Tibial nerve (tissue), 4 donors: ENCODE data around the gene HCN2. TPM values are rescaled to one million over a fixed set of nuclear protein-coding genes. Genes with fewer than 3 reads are reported as not detected.
"Not testable (repeated sequence)": the region's sequence is repeated elsewhere in the genome, so short reads cannot be mapped to it uniquely, and the experiment has no call there.

Source experiments
- DNase-seq, 2 donors: peaks; one replicate each; pipeline ENCODE4 v3.0.0-alpha.2; 2019; ENCODE audit warnings: low spot score in 2 of 2
- H3K27ac ChIP-seq, 4 donors: fragments of 200-600 bp; sonication (generic) in 3 of 4; one replicate each; pipeline ENCODE4 v1.5.1; 2017 to 2019; ENCODE audit warnings: mild to moderate bottlenecking in 1 of 4
- H3K27me3 ChIP-seq, 2 donors: fragments of 200-600 bp; sonication (generic) in 1 of 2; one replicate each; pipeline versions ENCODE4 v1.5.1 to v1.6.0; 2017 to 2019
- H3K36me3 ChIP-seq, 3 donors: fragments of 200-600 bp; sonication (generic); one replicate each; pipeline ENCODE4 v1.5.1; 2018 to 2019
- H3K4me1 ChIP-seq, 4 donors: fragments of 200-600 bp; sonication (generic) in 3 of 4; one replicate each; pipeline ENCODE4 v1.5.1; 2017 to 2019
- H3K4me3 ChIP-seq, 4 donors: fragments of 200-600 bp; sonication (generic) in 3 of 4; one replicate each; pipeline ENCODE4 v1.5.1; 2017 to 2019; ENCODE audit warnings: mild to moderate bottlenecking in 1 of 4, moderate library complexity in 1 of 4
- H3K9me3 ChIP-seq, 4 donors: fragments of 200-600 bp; sonication (generic) in 3 of 4; one replicate each; pipeline ENCODE4 v1.5.1; 2017 to 2019
- EP300 ChIP-seq, 2 donors: sonication (generic); formaldehyde crosslinking; IDR thresholded peaks; one replicate each; pipeline ENCODE4 v1.6.1; 2017; ENCODE audit warnings: antibody characterized with exemption in 2 of 2, mild to moderate bottlenecking in 1 of 2
- POLR2A ChIP-seq, 2 donors: fragments of 450-650 bp; IDR thresholded peaks; one replicate each; pipeline ENCODE4 v1.6.1; 2017; ENCODE audit warnings: antibody characterized with exemption in 2 of 2, mild to moderate bottlenecking in 2 of 2, moderate library complexity in 2 of 2
- WGBS, 2 donors: methylation state at CpG; one replicate each; pipeline ENCODE4 v1.1.5; 2018; 5-methylcytosine and 5-hydroxymethylcytosine counted together
- total RNA-seq, 4 donors: library from RNA; depleted of rRNA; stranded (reverse); fragments of >200 nt; gene quantifications; one replicate each; pipeline ENCODE4 v1.1.0, GENCODE V29; 2016
- TF ChIP-seq, protein P1 (sequence below), 5 experiments: fragments of 200-600 bp in 3 of 5; fragments of 450-650 bp in 2 of 5; sonication (generic) in 3 of 5; IDR thresholded peaks; one replicate each; pipeline ENCODE4 v1.5.1; 2016 to 2019; ENCODE audit warnings: antibody characterized with exemption in 5 of 5, mild to moderate bottlenecking in 3 of 5, moderate library complexity in 2 of 5

HCN2 gene
- total RNA-seq, 4 donors from 2014 or later: 0.59 TPM; not detected in 3

DNA sequence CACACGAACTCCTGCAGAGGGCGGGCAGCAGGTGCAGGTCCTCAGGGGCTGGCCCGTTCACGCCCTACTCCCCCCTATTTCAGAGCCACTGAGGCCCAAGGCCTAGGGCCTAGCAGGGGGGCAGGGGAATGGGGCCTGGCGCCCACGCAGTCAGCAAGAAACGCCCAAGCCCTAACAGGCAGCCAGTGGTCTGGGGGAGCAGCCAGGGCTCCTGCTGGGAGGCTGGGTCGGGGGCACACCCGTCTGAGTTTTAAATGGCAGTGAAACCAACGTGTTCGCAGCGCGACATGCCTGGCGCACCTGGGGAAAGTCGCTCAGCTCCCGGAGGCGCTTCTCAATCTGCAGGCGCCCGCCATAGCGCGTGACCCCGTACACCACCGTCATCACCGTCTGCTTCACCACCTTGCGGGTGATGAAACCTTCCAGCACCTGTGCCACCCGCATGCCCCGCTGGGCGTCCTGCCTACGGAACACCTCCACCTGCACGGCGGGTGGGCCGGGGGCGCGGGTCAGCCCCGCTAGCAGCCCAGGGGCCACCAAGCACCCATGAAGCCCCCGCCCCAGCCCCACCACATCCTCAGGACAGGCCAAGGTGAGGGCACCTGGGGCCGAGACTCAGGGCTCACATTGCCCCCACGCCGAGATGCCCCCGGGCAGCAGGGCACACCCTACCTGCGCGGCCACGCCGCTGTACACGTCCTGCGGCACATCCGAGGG, 29.8 kb downstream of the HCN2 start:
- 95% methylated on average over 46 of the region's 47 CpGs for WGBS, 2 donors
- Histone ChIP-seq H3K27ac (no peak overlapping the region), H3K9me3 (no peaks in the 10 kb centered on the region), H3K4me1 (peaks cover 0 to 28% (median 0%) of the 10 kb centered on the region in 4 donors), H3K4me3 (no peak overlapping the region), H3K36me3 (peaks cover 3 to 78% (median 23%) of the 10 kb centered on the region in 3 donors), H3K27me3 (peaks cover 0 to 21% of the 10 kb centered on the region in 2 donors)
- no peak for DNase-seq
- TF ChIP-seq POLR2A (IDR thresholded peaks at IDR 0.05) (no peak), EP300 (IDR thresholded peaks at IDR 0.05) (no peak)
- TF ChIP-seq, protein P1, sequence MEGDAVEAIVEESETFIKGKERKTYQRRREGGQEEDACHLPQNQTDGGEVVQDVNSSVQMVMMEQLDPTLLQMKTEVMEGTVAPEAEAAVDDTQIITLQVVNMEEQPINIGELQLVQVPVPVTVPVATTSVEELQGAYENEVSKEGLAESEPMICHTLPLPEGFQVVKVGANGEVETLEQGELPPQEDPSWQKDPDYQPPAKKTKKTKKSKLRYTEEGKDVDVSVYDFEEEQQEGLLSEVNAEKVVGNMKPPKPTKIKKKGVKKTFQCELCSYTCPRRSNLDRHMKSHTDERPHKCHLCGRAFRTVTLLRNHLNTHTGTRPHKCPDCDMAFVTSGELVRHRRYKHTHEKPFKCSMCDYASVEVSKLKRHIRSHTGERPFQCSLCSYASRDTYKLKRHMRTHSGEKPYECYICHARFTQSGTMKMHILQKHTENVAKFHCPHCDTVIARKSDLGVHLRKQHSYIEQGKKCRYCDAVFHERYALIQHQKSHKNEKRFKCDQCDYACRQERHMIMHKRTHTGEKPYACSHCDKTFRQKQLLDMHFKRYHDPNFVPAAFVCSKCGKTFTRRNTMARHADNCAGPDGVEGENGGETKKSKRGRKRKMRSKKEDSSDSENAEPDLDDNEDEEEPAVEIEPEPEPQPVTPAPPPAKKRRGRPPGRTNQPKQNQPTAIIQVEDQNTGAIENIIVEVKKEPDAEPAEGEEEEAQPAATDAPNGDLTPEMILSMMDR (IDR thresholded peaks at IDR 0.05): no peak

DNA sequence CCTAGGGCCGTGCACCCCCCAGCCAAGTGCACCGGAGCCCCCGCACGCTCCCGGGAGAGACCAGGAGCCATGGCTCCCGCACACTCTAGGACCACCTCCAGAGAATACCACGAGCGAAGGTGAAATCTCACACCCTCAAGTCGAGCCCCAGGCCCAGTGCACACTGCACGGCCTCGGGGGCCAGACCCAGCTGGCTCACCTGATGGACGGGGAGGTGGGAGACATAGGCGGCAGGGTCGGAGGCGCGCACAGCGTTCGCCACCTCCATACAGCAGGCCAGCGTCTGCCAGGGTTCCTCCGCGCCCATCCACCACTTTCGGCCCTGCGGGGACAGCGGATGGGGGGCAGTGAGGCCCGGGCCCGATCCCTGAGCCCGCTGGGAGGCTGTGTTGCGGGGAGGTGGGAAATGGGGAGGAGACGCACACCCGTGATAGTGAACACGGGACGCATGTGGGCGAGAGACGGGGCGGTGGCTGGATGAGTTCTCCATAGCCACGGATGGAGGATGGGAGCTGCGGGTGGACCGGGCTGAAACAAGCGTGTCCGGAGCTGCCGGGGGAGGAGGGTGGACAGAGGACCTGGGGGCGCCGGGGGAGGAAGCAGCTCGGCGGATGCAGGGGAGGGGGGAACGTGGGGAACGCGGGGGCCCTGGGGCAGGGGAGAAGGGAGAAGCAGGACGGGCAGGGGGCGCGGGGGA, 30.6 kb downstream of the HCN2 start:
- 91 to 93% methylated on average over 41 to 45 of the region's 51 CpGs for WGBS, 2 donors
- DNase-seq: no peak
- peaks cover 0 to 35% (median 0%) of the 10 kb centered on the region in 4 donors for H3K4me1 ChIP-seq
- H3K27me3 ChIP-seq: peaks cover 0 to 12% of the 10 kb centered on the region in 2 donors
- no peak overlapping the region for H3K4me3 ChIP-seq
- no peaks in the 10 kb centered on the region for H3K9me3 ChIP-seq
- peaks cover 3 to 87% (median 23%) of the 10 kb centered on the region in 3 donors for H3K36me3 ChIP-seq
- no peak overlapping the region for H3K27ac ChIP-seq
- TF ChIP-seq POLR2A (IDR thresholded peaks at IDR 0.05): no peak
- TF ChIP-seq, protein P1 (IDR thresholded peaks at IDR 0.05): no peak
- no peak for TF ChIP-seq EP300 (IDR thresholded peaks at IDR 0.05)

DNA sequence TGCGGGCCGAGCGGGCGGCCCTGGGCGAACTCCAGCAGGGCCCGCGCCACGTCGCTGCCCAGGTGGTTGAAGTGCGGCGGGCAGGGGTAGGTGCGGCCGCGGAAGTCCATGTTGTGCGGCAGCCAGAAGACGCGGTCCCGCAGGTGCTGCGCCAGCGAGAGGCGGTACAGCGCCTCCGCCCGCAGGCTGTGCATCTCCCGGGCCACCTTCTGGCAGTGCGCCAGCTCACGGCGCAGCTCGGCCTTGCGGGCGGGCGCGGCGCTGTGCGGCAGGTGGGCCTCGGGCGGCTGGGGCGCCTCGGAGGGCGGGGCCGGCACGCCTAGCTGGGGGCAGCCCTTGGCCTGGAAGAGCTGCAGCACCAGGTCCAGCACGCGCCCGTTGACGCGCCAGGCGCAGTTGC, 31.5 kb downstream of the HCN2 start:
- H3K9me3 ChIP-seq, H3K27me3 ChIP-seq, H3K4me3 ChIP-seq, H3K27ac ChIP-seq, DNase-seq: not testable (repeated sequence)
- 96% methylated on average over 19 of the region's 48 CpGs; no CpG with 5 or more reads in 1 of the 2 donors for WGBS, 2 donors
- peaks cover 4 to 95% (median 23%) of the 10 kb centered on the region in 3 donors for H3K36me3 ChIP-seq
- peaks cover 0 to 35% (median 0%) of the 10 kb centered on the region in 4 donors for H3K4me1 ChIP-seq

DNA sequence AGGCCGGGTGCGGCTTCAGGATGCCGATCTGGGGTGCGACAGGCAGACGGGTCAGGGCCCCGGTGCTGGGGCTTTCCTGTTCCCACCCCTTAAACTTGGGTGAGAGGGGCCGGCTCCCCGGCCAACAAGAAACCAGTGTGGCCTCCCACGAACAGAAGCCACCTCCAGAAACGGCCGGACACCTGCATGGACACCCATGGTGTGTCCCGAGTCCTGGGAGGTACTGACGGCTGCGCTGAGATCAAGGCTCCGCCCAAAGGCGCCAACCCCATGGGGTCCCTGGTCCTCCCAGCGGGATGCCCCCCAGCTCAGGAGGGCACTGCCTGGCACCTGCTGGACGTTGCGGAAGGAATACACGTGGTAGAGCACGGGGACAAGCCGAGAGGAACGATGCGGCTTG, 32.1 kb downstream of the HCN2 start:
- H3K4me1 ChIP-seq: peaks cover 0 to 29% (median 0%) of the 10 kb centered on the region in 4 donors
- peaks cover 0 to 7% of the 10 kb centered on the region in 2 donors for H3K27me3 ChIP-seq
- no peak for DNase-seq
- H3K27ac ChIP-seq: no peak overlapping the region
- H3K4me3 ChIP-seq: no peak overlapping the region
- no peaks in the 10 kb centered on the region for H3K9me3 ChIP-seq
- WGBS, 2 donors: 91% methylated on average over 15 to 17 of the region's 24 CpGs
- peaks cover 5 to 96% (median 23%) of the 10 kb centered on the region in 3 donors for H3K36me3 ChIP-seq
- TF ChIP-seq, protein P1 (IDR thresholded peaks at IDR 0.05): no peak
- no peak for TF ChIP-seq POLR2A (IDR thresholded peaks at IDR 0.05)
- no peak for TF ChIP-seq EP300 (IDR thresholded peaks at IDR 0.05)

DNA sequence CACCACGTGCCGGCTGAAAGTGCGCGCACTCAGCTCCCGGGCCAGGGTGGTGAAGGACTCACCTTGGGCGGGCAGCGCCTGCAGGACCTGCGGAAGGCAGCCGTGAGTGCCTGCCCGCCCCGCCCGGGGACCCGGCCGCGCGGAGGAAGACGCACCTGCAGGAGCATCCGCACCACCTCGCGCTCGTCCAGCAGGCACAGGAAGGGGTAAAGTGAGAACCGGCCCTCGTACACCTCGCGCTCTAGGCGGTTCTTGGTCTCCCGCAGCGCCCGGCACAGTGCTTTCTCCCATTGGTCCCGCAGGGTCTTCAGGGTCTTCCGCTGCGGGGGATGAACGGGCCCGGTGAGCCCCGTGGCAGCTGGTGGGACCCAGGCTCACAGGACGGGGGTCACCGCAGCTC, 33.0 kb downstream of the HCN2 start:
- Histone ChIP-seq H3K27me3 (no peaks in the 10 kb centered on the region), H3K36me3 (peaks cover 5 to 95% (median 23%) of the 10 kb centered on the region in 3 donors), H3K4me3 (no peak overlapping the region), H3K9me3 (no peaks in the 10 kb centered on the region), H3K4me1 (peaks cover 0 to 27% (median 0%) of the 10 kb centered on the region in 4 donors), H3K27ac (peak overlapping the region in 2 of 4 donors; percentile 73 to 89)
- DNase-seq: no peak
- 95% methylated on average over 31 to 35 of the region's 37 CpGs for WGBS, 2 donors
- TF ChIP-seq, protein P1 (IDR thresholded peaks at IDR 0.05): no peak
- no peak for TF ChIP-seq POLR2A (IDR thresholded peaks at IDR 0.05)
- no peak for TF ChIP-seq EP300 (IDR thresholded peaks at IDR 0.05)
